ENCODE data around the gene TFR2. TPM values are rescaled to one million over a fixed set of nuclear protein-coding genes. Genes with fewer than 3 reads are reported as not detected.

TFR2 gene
- polyA plus RNA-seq, 1 donor, result 0.90 TPM

- DNase-seq (ENCODE audit: low read depth), result no peak
These were observed 13.8 kb upstream of the TFR2 start for GRCh38 chr7:100654908-100655831.

DNA sequence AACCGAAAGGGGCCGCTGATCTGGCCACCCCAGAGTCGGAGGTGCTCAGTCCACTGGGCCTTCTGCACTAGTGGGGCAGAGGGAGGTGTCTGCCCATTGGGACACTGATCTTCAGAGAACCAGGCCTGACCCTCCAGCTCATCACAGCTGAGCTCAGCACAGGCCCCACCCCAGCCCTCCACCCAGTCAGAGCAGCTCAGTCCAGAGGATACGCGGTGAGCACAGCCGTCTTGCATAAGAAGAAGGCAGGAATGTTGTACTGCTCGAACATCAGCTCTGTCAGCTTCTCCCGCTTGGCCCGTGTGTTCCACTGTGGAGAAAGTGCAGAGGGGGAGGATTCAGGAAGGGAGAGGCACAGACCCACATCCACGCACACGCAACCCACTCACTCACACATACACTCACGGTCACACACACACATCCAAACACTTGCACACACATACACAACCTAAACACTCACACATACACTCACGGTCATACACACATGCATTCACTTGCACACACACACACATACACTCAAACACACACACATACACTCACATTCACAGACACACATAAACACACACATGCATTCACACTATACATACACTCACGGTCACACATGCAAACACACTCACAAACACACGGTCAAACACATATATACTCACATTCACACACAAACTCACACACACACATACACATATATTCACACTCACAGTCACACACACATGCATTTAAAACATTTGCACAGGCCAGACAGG lies 8.6 kb upstream of the TFR2 start:
- no peak for DNase-seq (ENCODE audit: low read depth)

DNA sequence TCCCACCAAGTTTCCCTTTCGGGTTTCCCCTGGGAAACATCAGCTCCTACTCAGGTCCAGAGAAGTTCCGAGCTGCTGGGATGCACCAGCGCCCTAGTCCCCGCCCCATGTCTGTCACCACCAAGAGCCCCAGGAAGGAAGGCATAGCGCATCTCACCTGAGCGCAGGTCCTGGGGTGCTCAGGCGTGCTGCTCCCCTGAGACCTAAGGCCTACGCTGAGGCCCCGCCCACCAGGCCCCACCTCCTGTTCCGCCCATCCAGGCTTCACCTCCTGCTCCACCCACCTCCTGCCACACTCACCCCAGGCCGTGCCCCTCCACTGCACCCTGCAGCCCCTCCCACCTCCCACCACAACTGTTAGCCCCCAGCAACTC lies 1.2 kb upstream of the TFR2 start:
- DNase-seq (ENCODE audit: low read depth), result no peak

DNA sequence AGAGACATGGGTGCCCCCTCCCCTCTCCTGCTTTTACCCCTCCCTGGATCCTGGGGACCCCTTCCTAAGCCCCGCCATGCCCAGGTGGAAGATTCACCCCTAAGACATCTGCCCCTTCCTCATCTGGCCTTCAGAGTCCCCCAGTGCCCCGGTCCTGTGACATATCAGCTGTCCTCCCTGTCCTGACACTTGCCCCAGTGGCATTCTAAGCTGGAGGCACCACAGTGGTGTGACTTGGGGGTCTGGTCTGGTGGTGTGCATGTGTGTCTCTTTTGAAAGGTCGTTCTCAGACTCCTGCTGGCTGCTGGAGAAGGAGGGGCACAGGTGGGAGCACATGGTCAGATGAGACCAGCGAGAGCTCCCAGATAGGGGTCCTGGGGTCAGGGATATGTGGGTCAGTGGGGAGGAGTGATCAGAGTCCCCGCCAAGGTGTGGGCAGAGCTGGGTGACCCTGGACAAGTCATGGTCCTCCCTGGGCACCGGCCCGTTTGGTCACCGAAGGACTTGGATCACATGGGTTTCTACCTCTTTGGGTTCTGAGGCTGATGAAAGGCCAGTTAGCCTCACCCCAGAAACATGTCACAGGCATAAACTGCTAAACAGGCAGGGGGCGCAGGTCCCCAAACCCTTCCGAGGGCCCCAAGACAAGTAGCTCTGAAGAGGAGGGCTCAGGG lies 645 bp upstream of the TFR2 start:
- DNase-seq (ENCODE audit: low read depth), result no peak

DNA sequence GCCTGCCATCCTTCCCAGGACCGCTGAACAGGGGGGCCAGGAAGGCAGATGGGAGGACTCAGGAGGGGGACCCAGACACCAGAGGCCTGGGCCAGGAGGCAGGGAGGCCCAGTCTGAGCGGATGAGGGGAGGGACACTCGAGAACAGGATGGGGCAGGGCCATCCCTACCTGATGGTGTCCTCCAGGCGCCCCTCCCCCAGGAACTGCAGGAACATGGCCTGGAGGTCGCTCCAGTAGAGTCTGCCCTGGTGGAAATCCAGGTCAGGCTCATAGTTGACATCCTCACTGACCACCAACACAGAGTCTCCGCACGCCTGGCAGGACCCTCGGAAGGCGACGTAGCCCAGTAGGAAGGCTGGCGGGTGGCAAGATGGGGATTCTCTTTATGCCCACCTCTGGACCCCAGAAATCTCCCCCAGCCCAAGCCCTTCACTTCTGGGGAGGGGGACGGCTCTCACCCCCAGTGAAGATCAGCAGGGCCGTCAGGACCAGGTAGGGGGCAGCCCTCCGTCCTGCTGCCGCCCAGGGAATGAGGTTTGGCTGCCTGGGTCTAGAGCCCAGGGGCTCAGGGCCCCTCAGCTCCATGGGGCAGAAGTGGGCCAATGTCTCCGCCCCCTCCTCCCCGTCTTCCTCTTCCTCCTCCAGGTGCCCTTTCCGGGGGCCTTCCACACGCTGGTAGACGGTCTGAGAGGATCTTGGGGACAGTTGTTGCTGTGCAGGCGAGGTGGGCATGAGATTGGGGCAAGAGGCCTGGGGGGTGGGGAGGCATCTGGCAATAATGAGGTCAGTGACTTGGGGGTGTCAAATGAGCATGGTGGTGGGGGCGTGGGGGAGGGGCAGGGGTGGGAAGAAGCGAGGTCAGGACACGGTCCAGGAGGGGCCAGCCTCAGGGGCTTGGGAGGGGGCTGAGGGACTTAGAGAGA lies 573 bp downstream of the TFR2 start:
- no peak for DNase-seq (ENCODE audit: low read depth)

- no peak for DNase-seq (ENCODE audit: low read depth)
These were observed 1.3 kb downstream of the TFR2 start for GRCh38 chr7:100639995-100640516.

DNA sequence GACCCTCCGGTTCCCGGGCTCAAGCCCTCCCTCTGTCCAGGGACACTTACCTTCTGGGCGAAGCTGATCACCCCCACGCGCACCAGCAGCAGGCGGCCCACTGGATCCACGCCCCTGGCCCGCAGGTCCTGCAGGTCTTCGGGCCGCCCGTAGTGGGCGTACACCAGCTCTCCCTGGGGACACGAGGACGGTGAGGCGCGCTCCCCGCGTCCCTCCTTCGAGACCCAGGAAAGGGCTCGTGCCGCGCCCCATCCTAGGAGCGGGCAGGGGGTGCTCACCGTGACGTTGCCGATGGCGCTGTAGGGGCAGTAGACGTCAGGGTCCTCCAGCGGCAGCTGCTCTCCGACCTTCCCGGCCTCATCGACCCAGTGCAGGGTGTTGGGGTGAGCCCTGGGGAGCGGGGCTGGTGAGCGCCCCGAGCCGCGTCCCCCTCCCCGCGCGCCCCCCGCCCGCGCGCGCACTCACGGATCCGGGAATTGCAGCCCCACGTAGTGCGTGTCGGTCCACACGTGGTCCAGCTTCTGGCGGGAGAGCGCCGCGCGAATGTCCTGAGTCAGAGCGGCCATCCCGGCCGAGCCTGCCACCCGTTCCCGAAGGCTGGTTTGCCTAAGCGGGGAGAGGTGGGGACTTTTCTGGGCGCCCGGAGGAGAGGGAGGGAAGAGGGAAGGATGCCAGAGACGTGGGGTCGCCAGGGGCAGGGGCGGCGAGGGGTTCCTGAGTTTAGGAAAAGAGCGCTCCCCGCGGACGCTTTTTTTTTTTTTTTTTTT lies 8.2 kb downstream of the TFR2 start:
- DNase-seq (ENCODE audit: low read depth), result no peak

DNA sequence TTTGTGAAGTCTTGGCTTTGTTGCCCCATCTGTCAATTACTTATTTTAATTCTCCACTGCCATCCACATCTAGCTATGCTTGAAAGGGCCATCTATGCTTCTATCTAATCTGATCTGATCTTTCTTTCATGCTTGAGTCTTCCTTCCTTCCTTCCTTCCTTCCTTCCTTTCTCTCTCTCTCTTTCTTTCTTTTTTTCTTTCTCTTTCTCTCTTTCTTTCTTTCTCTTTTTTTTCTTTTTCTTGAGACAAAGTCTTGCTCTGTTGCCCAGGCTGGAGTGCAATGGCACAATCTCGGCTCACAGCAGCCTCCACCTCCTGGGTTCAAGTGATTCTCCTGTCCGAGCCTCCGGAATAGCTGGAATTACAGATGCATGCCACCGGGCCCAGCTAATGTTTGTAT lies 11.3 kb downstream of the TFR2 start:
- DNase-seq (ENCODE audit: low read depth), result no peak

DNA sequence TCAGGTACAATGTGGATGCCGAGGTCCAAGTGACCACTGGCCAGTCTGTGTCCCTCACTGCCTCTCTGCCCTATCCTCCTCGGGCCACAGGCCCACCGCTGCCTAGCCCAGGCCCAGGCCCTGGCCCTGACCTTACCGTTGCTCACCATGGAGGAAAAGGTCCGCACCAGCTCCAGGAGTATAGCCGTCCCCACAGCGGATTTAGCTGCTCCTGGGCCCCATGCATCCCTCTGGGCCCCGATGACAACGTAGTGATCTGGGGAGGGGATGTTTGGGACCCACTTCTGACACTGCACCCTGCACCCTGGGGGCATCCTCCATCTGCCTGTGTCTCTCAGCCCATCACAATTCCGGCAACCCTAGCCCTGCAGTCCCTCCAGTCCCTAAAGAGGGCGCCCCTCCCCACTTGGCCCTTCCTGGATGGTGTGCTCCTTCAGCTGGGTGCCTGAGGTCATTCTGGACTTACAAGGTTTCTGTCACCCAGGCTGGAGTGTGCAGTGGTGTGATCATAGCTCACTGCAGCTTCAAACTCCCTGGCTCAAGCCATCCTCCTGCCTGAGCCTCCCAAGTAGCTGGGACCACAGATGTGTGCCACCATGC lies 12.1 kb downstream of the TFR2 start:
- no peak for DNase-seq (ENCODE audit: low read depth)

DNA sequence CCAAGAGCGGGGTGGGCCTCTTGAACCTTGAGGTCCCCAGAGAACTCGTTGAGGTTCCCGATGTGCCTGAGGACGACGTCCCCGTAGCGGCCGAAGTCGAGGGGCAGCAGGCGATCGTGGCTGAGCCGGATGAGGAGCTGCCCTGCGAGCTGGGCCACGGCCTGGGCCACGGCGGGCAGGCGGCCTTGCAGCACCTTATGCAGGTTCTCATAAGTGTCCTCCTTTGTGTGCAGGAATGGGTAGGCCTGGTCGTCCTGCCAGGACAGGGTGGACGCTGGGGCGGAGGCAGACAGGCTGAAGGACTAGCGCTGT lies 14.2 kb downstream of the TFR2 start:
- no peak for DNase-seq (ENCODE audit: low read depth)

- DNase-seq (ENCODE audit: low read depth), result no peak
These were observed 14.7 kb downstream of the TFR2 start for GRCh38 chr7:100626530-100627237.

DNA sequence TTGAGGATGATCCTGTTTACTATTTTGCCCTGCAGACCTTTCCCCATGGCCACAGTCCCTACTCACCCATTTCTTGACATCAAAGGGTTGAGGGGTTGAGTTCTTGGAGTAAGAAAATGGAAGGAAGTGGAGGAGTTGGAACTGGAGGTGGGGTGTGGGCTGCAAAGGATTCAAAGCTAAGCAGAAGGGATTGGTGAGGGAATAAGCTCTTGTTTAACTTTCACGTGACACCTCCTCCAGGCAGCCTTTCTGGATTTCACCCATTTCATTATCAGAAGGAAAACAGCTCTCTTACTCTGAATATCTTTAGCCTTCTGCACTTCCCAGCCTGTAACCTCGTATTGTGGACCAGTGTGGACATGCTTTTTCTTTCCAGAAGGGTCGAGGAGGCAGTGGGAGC lies 15.3 kb downstream of the TFR2 start:
- DNase-seq (ENCODE audit: low read depth), result no peak

DNA sequence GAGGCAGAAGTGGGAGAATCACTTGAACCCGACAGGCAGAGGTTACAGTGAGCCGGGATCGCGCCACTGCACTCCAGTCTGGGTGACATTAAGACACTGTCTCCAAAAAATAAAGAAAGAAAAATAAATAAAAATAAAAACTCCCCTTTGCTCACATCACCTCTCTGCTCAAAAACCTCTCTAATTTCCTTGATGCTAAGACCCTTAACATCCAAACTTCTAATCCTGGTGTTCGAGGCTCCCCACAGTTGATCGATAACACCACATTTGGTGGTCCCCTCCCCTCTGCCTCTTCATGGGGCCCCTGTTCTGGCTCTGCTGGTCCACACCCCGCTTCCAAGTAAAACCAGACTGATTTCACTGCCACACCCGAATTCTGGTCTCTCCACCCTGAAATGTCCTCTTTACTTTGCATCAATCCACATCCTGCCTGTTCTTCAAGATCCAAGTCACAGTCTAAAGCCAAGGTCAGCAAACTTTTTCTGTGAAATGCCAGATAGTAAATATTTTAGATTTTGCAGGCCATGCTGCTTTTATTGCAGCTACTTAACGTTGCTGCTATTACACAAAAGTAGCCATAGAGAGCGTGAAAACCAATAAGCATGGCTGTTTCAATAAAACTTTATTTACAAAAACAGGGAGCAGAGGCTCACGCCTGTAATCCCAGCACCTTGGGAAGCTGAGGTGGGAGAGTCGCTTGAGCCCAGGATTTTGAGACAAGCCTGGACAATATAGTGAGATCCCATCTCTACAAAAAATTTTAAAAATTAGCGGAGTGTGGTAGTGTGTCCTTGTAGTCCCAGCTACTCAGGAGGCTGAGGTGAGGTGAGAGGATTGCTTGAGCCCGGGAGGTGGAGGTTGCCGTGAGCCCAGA lies 17.2 kb downstream of the TFR2 start:
- no peak for DNase-seq (ENCODE audit: low read depth)

- DNase-seq (ENCODE audit: low read depth), result no peak
These were observed 19.8 kb downstream of the TFR2 start for GRCh38 chr7:100621554-100621953.

GRCh38 chr7:100620804-100621203 lies 20.5 kb downstream of the TFR2 start:
- no peak for DNase-seq (ENCODE audit: low read depth)

GRCh38 chr7:100620239-100620638 lies 21.1 kb downstream of the TFR2 start:
- no peak for DNase-seq (ENCODE audit: low read depth)

DNA sequence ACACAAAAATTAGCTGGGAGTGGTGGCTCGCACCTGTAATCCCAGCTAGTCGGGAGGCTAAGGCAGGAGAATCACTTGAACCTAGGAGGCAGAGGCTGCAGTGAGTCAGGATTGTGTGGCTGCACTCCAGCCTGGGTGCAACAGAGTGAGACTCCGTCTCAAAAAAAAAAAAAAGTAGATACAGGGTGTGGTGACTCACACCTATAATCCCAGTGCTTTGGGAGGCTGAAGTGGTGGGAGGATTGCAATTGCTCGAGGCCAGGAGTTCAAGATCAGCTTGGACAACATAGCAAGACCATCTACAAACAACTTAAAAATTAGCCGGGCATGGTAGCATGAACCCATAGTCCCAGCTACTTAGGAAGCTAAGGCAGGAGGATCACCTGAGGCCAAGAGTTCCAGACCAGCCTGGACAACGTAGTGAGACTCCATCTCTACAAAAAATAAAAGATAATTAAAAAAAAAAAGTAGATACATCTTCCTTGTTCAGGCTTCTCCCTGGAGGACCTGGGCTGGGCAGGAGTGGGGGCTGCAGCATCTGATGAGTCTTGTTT lies 27.0 kb downstream of the TFR2 start:
- DNase-seq (ENCODE audit: low read depth), result no peak
